ENCODE data around the gene RAB8A.
"Not testable (repeated sequence)": the region's sequence is repeated elsewhere in the genome, so short reads cannot be mapped to it uniquely, and the experiment has no call there.

The RAB8A gene

GRCh38 chr19:16078759-16079707 is 32.7 kb upstream of the RAB8A start:
- DNase-seq (ENCODE audit: low spot score), result peak; percentile 99

DNA sequence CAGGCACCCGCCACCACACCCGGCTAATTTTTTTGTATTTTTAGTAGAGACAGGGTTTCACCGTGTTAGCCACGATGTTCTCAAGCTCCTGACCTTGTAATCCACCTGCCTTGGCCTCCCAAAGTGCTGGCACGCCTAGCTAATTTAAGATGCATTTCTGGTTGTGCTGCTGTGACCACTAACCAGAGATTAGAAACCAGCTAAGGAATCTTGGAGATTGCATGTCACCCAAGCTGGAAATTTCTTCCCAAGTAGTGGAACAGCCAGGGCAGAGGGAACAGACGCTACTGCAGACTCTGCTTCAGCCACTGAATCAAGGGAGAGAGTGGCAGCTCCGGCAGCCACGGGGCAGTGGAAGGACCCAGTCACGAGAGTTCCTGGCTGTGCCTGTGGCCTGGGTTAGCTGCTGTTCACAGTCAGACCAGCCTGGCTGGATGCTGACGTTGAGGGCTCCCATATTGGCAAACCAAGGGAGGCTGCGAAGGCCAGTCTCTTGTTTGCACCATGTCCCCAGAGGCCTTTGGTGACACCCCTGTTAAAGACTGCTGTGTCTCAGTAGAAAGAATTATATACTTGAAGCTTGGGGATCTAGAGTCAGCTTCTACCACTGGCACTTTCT is 27.5 kb upstream of the RAB8A start:
- DNase-seq (ENCODE audit: low spot score), result no peak

DNA sequence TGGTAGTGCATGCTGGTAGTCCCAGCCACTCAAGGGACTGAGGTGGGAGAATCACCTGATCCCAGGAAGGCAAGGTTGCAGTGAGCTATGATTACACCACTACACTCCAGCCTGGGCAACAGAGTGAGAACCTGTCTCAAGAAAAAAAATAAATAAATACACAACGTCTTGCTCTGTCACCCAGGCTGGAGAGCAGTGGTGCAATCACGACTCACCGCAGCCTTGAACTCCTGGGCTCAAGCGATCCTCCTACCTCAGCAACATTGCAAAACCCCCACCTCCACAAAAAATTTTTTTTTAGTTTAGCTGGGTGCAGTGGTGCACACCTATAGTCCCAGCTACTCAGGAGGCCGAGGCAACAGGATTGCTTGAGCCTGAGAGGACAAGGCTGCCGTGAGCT is 26.6 kb upstream of the RAB8A start:
- no peak for DNase-seq (ENCODE audit: low spot score)

DNA sequence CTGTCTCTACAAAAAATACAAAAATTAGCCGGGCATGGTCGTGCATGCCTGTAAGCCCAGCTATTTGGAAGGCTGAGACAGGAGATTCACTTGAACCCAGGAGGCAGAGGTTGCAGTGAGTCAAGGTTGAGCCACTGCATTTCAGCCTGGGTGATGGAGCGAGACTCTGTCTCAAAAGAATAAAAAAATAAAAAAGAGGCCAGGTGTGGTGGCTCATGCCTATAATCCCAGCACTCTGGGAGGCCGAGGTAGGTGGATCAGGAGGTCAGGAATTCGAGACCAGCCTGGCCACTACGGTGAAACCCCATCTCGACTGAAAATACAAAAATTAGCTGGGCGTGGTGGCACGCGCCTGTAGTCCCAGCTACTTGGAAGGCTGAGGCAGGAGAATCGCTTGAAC is 24.3 kb upstream of the RAB8A start:
- DNase-seq (ENCODE audit: low spot score), result not testable (repeated sequence)

DNA sequence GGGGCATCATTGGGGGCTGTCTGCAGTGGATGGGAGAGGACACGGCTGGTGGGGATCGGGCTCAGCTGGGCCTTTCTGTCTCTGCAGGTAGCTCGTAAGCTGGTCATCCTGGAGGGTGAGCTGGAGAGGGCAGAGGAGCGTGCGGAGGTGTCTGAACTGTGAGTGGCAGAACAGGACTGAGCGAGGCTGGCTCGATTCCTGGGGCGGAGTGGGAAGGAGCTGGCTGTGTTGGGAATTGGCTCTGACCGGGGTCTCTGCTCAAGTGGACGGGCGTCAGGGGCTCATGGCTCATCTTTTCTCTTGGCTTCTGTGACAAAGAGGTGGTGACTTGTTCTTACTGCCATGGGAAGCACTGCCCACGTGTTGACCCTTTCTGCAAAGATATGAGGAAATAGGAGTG is 23.7 kb upstream of the RAB8A start:
- DNase-seq (ENCODE audit: low spot score), result no peak

DNA sequence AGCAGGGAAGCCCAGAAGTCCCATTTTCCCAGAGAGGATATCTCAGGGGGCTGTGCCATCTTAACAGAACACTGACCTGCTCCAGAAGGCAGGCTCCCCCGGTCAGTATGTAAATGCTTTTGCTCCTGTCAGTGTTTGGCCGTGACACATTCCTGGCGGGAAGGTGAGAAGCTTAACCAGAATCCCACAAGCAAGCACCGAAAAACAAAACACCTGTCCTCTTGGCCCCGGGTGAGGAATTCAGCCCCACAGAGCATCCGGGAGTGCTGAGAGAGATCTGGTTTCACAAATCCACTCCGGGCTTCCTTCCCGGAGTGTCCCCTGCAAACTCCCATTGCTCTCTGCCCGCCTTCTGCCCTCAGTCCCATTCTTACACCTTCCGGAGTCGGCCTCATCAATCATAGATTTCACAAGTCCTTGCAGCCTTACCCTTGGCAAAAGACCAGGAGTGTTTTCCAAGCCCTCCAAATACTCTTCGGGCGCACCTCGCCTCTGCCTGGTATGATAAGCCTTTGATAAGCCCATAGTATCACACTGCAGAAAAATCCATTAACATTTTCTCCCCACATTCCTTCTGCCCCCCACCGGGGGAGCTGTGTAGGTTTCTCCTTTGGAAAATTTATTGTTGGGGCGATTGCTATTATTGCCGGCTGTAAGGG is 23.2 kb upstream of the RAB8A start:
- DNase-seq (ENCODE audit: low spot score), result no peak

DNA sequence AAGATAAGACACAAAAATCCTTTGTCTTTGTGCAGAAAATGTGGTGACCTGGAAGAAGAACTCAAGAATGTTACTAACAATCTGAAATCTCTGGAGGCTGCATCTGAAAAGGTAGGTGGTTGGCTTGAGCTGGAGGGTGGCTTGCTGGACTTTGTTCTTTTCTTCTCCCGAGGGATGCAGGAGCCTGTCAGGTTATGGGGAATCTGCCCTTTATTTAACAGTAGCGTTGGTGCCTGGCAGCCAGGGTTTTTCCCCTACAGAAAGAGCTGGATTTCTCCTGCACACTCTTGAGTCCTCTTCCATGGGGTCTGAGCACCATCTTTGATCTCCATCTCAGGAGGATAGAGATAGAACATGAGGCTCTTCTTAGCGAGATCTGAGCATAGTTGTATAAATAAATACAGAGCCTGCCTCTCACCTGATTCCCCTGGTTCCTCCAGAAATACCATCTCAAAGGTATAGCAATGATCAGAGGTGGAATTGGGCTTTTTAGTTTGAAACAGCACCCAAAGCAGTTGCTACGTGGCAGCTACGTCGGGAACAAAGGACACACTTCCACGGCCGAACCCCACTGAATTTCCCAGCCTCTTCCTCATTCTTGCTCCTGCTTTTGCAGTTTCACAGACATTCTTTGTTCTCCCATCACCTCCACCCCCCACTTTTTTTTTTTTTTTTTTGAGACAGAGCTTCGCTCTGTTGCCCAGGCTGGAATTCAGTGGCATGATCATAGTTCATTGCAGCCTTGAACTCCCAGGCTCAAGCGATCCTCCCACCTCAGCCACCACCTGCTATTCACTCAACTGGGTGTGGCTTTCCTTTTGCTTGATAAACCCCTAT is 22.5 kb upstream of the RAB8A start:
- no peak for DNase-seq (ENCODE audit: low spot score)

- no peak for DNase-seq (ENCODE audit: low spot score)
These were observed 19.9 kb upstream of the RAB8A start for GRCh38 chr19:16091546-16092475.

- DNase-seq (ENCODE audit: low spot score), result no peak
These were observed 17.2 kb upstream of the RAB8A start for GRCh38 chr19:16094360-16095070.

- no peak for DNase-seq (ENCODE audit: low spot score)
These were observed 16.6 kb upstream of the RAB8A start for GRCh38 chr19:16095071-16095571.

GRCh38 chr19:16096280-16096855 is 15.3 kb upstream of the RAB8A start:
- DNase-seq (ENCODE audit: low spot score), result no peak

- DNase-seq (ENCODE audit: low spot score), result no peak
These were observed 13.3 kb upstream of the RAB8A start for GRCh38 chr19:16098416-16098768.

DNA sequence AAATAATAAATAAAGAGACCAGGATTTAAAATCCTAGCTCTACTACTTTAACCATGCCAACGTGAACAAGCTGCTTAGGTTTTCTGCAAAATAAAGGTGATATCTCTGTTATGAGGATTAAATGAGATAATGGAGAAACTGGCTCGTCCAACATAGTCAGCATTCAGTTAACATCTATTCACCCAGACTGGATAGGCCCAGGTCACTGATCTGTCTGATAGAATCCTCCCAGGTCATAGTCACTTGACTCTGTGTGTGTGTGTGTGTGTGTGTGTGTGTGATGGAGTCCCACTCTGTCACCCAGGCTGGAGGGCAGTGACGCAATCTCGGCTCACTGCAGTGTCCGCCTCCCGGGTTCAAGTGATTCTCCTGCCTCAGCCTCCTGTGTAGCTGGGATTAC is 12.9 kb upstream of the RAB8A start:
- DNase-seq (ENCODE audit: low spot score), result no peak

GRCh38 chr19:16099314-16099965 is 12.2 kb upstream of the RAB8A start:
- DNase-seq (ENCODE audit: low spot score), result not testable (repeated sequence)

DNA sequence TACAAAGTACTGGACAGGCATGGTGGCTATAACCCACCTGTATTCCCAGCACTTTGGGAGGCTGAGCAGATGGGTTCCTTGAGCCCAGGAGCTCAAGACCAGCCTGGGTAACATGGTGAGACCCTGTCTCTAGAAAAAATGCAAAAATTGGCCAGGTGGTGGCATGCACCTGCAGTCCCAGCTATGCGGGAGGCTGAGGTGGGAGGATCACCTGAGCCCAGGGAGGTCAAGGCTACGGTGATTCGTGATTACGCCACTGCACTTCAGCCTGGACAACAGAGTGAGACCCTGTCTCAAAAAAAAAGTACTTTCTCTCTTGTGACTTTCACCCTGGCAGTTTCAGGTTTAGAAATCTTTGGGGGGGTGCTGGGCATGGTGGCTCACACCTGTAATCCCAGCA is 11.2 kb upstream of the RAB8A start:
- DNase-seq (ENCODE audit: low spot score), result no peak

DNA sequence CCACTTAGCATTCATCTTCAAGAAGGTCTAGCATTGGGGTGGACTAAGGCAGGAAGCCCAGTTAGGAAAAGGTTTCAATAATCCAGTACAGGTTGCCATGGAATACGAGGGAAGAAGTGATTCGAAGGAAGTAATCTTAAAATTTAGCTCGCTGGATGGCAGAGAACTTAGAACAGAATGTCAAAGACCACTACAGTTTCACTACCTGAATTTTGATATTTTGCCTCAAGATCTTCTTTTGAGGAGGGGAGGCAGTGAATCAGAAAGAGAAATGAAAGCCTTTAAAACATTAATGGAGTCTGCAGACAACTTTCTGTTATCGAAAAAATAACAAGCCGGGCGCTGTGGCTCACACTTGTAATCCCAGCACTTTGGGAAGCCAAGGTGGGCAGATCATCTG is 7.0 kb upstream of the RAB8A start:
- DNase-seq (ENCODE audit: low spot score), result no peak

DNA sequence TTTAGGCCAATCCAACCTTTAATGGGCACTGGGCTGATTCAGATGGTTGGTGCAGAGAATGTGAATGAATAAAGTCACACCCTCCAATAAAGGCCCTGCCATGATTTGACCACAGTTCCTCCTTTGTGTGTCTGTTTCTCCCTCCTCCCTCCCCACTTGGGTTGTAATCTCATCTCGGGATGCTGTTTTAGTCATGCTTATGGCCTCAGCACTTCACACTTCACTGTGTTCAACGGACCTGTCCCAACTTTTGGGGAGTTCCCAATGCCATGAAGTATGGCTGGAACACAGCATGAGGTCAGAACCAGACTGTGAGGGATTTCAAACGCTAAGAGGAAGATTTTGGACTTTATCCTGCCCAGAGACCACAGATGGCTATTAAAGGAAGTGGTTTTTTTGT is 5.6 kb upstream of the RAB8A start:
- peak; percentile 46 for DNase-seq (ENCODE audit: low spot score)

GRCh38 chr19:16111909-16112752 is 442 bp downstream of the RAB8A start:
- no peak for DNase-seq (ENCODE audit: low spot score)

Data from RKO (cell line).